Prostate gland (tissue), 2 donors: Measurements from ENCODE around the gene APOBEC3B. TPM values are rescaled to one million over a fixed set of nuclear protein-coding genes. Genes with fewer than 3 reads are reported as not detected.
"Not testable (repeated sequence)": the region's sequence is repeated elsewhere in the genome, so short reads cannot be mapped to it uniquely, and the experiment has no call there.

ENCODE experiments used
- DNase-seq: peaks from one replicate; pipeline ENCODE4 v3.0.0-alpha.2; 2019; ENCODE audit warnings: low spot score
- H3K27ac ChIP-seq, 2 donors: fragments of 200-600 bp; sonication (generic); 2 replicates each; pipeline ENCODE4 v1.5.1; 2017 to 2019
- H3K27me3 ChIP-seq: fragments of 200-600 bp; sonication (generic); replicated peaks from 2 replicates; pipeline ENCODE4 v1.5.1; 2019; ENCODE audit not compliant: insufficient read depth
- H3K36me3 ChIP-seq, 2 donors: fragments of 200-600 bp; sonication (generic); 1 replicate in 1 of 2; 2 replicates in 1 of 2; pipeline versions ENCODE4 v1.5.1 to v1.8.1; 2017 to 2019
- H3K4me1 ChIP-seq: fragments of 200-600 bp; sonication (generic); replicated peaks from 2 replicates; pipeline ENCODE4 v1.5.1; 2019
- H3K4me3 ChIP-seq, 2 donors: fragments of 200-600 bp; sonication (generic); 2 replicates each; pipeline ENCODE4 v1.5.1; 2017 to 2019
- H3K9me3 ChIP-seq: fragments of 200-600 bp; sonication (generic); 2 replicates; pipeline ENCODE4 v1.5.1; 2017
- POLR2A ChIP-seq: fragments of 450-650 bp; IDR thresholded peaks from one replicate; pipeline ENCODE4 v1.6.1; 2016; ENCODE audit warnings: antibody characterized with exemption, mild to moderate bottlenecking
- POLR2AphosphoS5 ChIP-seq: sonication (generic); formaldehyde crosslinking; IDR thresholded peaks from one replicate; pipeline ENCODE4 v1.6.1; 2017; ENCODE audit warnings: antibody characterized with exemption
- WGBS: methylation state at CpG from one replicate; pipeline ENCODE4 v1.1.5; 2018; 5-methylcytosine and 5-hydroxymethylcytosine counted together
- intact Hi-C: fragments of 100-400 bp; cut with DNase I; formaldehyde crosslinking; loops from one replicate; pipeline ENCODE4 v1.14.2; 2022
- total RNA-seq, 2 donors: library from RNA; depleted of rRNA; stranded (reverse); fragments of >200 nt; gene quantifications; one replicate each; pipeline ENCODE4 v1.1.0, GENCODE V29; 2016
- TF ChIP-seq, protein P1 (sequence below), 4 experiments: fragments of 200-600 bp in 2 of 4; fragments of 450-650 bp in 2 of 4; sonication (generic) in 2 of 4; IDR thresholded peaks; 1 replicate in 3 of 4; 2 replicates in 1 of 4; pipeline ENCODE4 v1.5.1; 2016 to 2019; ENCODE audit warnings: antibody characterized with exemption in 4 of 4, mild to moderate bottlenecking in 2 of 4, moderate library complexity in 2 of 4

The APOBEC3B gene
- total RNA-seq, 2 donors from 2014 or later = 0.91 to 1.5 TPM

DNA sequence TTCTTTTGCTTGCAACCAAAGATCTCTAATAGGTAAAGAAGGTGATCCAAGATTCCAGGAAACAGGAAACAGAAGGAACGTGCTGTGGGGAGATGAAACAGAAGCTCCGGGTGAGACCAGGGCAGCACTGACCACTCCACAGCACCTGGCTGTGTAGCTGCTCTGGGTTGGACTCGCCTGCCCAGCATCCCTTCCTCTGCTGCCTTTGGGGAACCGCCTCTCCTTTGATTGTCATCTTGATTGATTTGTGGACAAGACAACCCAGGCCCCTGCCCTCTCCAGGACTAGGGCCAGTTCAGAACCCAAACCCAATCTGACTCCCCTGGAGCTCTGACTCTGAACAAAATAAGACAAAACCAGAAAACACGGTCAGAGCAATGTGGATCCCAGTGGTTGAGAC, 39.4 kb upstream of the APOBEC3B start:
- Histone ChIP-seq H3K9me3 (no peaks in the 10 kb centered on the region), H3K27me3 (no peaks in the 10 kb centered on the region), H3K4me1 (no peaks in the 10 kb centered on the region), H3K36me3 (no peaks in the 10 kb centered on the region), H3K4me3 (no peak overlapping the region), H3K27ac (no peak overlapping the region)
- TF ChIP-seq POLR2AphosphoS5 (no peak), POLR2A (no peak)
- TF ChIP-seq, protein P1, sequence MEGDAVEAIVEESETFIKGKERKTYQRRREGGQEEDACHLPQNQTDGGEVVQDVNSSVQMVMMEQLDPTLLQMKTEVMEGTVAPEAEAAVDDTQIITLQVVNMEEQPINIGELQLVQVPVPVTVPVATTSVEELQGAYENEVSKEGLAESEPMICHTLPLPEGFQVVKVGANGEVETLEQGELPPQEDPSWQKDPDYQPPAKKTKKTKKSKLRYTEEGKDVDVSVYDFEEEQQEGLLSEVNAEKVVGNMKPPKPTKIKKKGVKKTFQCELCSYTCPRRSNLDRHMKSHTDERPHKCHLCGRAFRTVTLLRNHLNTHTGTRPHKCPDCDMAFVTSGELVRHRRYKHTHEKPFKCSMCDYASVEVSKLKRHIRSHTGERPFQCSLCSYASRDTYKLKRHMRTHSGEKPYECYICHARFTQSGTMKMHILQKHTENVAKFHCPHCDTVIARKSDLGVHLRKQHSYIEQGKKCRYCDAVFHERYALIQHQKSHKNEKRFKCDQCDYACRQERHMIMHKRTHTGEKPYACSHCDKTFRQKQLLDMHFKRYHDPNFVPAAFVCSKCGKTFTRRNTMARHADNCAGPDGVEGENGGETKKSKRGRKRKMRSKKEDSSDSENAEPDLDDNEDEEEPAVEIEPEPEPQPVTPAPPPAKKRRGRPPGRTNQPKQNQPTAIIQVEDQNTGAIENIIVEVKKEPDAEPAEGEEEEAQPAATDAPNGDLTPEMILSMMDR (IDR thresholded peaks at IDR 0.05) = no peak
- 85% methylated on average over 5 of the region's 5 CpGs for WGBS
- intact Hi-C loops = no loop called here
- no peak for DNase-seq

DNA sequence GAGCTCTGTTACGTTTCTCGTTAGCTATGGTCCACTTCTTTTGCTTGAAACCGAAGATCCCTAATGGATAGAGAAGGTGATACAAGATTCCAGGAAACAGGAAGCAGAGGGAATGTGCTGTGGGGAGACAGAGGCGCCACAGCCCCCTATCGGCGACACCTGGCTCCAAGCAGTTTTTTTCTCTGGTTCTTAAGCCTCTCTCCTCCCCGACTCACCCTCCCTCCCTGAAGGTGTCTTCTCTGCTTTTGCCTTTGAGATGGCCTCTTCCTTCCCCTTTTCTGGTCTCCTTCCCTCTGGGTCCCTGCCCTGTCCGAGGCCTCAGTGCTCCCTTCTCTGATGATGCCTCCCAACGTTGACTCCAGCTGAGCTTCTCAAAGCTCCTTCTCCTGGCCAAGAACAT, 38.9 kb upstream of the APOBEC3B start:
- TF ChIP-seq POLR2A (no peak), POLR2AphosphoS5 (no peak)
- TF ChIP-seq, protein P1 (IDR thresholded peaks at IDR 0.05) = no peak
- Histone ChIP-seq H3K9me3 (no peaks in the 10 kb centered on the region), H3K27ac (no peak overlapping the region), H3K4me1 (no peaks in the 10 kb centered on the region), H3K27me3 (no peaks in the 10 kb centered on the region), H3K36me3 (no peaks in the 10 kb centered on the region), H3K4me3 (no peak overlapping the region)
- no peak for DNase-seq
- WGBS = 65% methylated on average over 9 of the region's 9 CpGs
- intact Hi-C loops = no loop called here

DNA sequence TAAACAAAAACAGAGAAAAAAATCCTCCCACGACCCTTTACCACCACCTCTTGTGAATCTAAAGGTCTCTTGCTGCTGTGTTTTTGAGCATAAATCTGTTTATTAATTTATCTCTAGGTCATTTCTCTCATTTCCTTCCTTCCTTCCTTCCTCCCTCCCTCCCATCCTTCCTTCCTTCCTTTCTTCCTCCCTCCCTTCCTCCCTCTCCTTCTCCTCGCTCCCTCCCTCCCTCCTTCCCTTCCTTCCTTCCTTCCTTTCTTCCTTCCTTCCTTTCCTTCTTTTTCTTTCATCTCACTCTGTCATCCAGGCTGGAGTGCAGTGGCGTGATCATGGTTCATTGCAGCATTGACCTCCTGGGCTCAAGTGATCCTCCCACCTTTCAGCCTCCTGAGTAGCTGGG, 38.3 kb upstream of the APOBEC3B start:
- Histone ChIP-seq H3K36me3 (no peaks in the 10 kb centered on the region), H3K4me3 (no peak overlapping the region), H3K9me3 (no peaks in the 10 kb centered on the region), H3K27me3 (no peaks in the 10 kb centered on the region), H3K27ac (no peak overlapping the region), H3K4me1 (no peaks in the 10 kb centered on the region)
- 83% methylated on average over 3 of the region's 3 CpGs for WGBS
- intact Hi-C loops = no loop called here
- DNase-seq = no peak
- TF ChIP-seq POLR2A (no peak), POLR2AphosphoS5 (no peak)
- TF ChIP-seq, protein P1 (IDR thresholded peaks at IDR 0.05) = no peak

DNA sequence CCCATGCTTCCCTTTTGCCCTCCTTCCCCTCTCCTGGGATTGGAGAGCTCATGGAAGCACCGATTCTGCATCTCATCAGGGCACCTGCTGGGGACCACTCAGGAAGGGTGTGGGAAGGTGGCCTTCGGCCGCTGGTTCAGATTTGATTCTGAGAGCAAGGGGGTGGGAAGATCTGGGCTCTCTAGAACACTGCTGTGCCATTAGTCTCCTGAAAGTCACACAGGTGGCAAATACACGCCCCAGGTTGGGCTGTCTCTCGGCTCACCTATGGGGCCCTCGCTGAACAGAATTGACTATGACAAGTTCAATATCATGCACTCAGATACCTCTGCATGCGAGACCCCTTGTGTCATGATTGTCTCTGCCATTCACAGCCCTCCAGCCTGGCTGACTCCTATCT, 37.5 kb upstream of the APOBEC3B start:
- no peak overlapping the region for H3K4me3 ChIP-seq
- no peaks in the 10 kb centered on the region for H3K9me3 ChIP-seq
- H3K27ac ChIP-seq = no peak overlapping the region
- 95% methylated on average over 7 of the region's 7 CpGs for WGBS
- DNase-seq = no peak
- intact Hi-C loops = no loop called here
- TF ChIP-seq POLR2AphosphoS5 = no peak
- TF ChIP-seq POLR2A = no peak
- TF ChIP-seq, protein P1 (IDR thresholded peaks at IDR 0.05) = no peak
- no peaks in the 10 kb centered on the region for H3K36me3 ChIP-seq
- H3K4me1 ChIP-seq = no peaks in the 10 kb centered on the region
- no peaks in the 10 kb centered on the region for H3K27me3 ChIP-seq

DNA sequence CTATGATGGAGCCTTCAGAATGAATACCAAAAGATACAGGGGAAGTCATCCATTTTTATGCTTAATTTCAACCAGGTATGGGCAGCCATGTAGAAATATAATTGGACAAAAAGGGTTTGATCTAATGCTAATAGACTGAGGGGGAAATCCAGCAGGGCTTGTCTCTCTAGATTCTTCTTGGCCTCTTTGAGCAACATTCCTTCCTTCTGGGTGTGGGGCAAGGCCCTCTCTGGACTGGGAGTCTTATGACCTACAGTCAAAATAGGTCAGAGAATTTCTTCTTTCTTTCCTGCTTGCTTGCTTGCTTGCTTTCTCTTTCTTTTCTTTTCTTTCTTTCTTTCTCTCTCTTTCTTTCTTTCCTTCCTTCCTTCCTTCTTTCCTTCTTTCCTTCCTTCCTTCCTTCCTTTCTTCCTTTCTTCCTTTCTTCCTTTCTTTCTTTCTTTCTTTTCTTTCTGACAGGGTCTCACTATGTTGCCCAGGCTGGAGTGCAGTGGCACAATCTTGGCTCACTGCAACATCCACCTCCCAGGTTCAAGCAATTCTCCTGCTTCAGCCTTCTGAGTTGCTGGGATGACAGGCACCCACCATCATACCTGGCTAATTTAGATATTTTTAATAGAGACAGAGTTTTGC, 36.3 kb upstream of the APOBEC3B start:
- H3K4me3 ChIP-seq, H3K27me3 ChIP-seq, intact Hi-C loops, H3K27ac ChIP-seq, H3K4me1 ChIP-seq, DNase-seq, H3K9me3 ChIP-seq, H3K36me3 ChIP-seq: not testable (repeated sequence)
